GM18508 (cell line): ENCODE measurements around the gene CLIP1.
"Not testable (repeated sequence)": the region's sequence is repeated elsewhere in the genome, so short reads cannot be mapped to it uniquely, and the experiment has no call there.

Experiments
- ATAC-seq: cut with Tn5 transposase; IDR thresholded peaks from one replicate; pipeline ENCODE4 v1.9.1; 2021; ENCODE audit warnings: moderate number of reproducible peaks; ENCODE audit not compliant: insufficient read depth, unreplicated experiment

The CLIP1 gene

GRCh38 chr12:122266230-122266901 lies 156.1 kb downstream of the CLIP1 start, which contains the start of gene VPS33A:
VPS33A (minus strand) TSS chr12:122266494; CDS start chr12:122266408, 86 bp downstream.
- peak; percentile 71 for ATAC-seq

GRCh38 chr12:122265886-122266229 lies 156.6 kb downstream of the CLIP1 start:
- ATAC-seq, result peak; percentile 19

GRCh38 chr12:122265476-122265875 lies 157.0 kb downstream of the CLIP1 start:
- ATAC-seq, result no peak

- not testable (repeated sequence) for ATAC-seq
Measured at GRCh38 chr12:122260735-122261134, 161.7 kb downstream of the CLIP1 start.

- ATAC-seq, result not testable (repeated sequence)
Measured at GRCh38 chr12:122258939-122259338, 163.5 kb downstream of the CLIP1 start.

GRCh38 chr12:122258462-122258861 lies 164.0 kb downstream of the CLIP1 start:
- not testable (repeated sequence) for ATAC-seq

- no peak for ATAC-seq
Measured at GRCh38 chr12:122250536-122250935, 171.9 kb downstream of the CLIP1 start.

- no peak for ATAC-seq
Measured at GRCh38 chr12:122250047-122250446, 172.4 kb downstream of the CLIP1 start.

GRCh38 chr12:122245553-122245952 lies 176.9 kb downstream of the CLIP1 start:
- no peak for ATAC-seq

- no peak for ATAC-seq
Measured at GRCh38 chr12:122244565-122245371, 177.7 kb downstream of the CLIP1 start.

- no peak for ATAC-seq
Measured at GRCh38 chr12:122243965-122244364, 178.5 kb downstream of the CLIP1 start.

GRCh38 chr12:122238861-122239260 lies 183.6 kb downstream of the CLIP1 start:
- no peak for ATAC-seq

- no peak for ATAC-seq
Measured at GRCh38 chr12:122235741-122236140, 186.7 kb downstream of the CLIP1 start.

GRCh38 chr12:122232691-122233090 lies 189.8 kb downstream of the CLIP1 start:
- no peak for ATAC-seq

GRCh38 chr12:122230798-122231197 lies 191.7 kb downstream of the CLIP1 start:
- no peak for ATAC-seq

GRCh38 chr12:122228092-122228491 lies 194.4 kb downstream of the CLIP1 start:
- ATAC-seq, result no peak

- ATAC-seq, result no peak
Measured at GRCh38 chr12:122227341-122227740, 195.1 kb downstream of the CLIP1 start.

- ATAC-seq, result no peak
Measured at GRCh38 chr12:122226366-122227125, 195.9 kb downstream of the CLIP1 start.

- ATAC-seq, result peak; percentile 71
Measured at GRCh38 chr12:122225683-122226365, 196.6 kb downstream of the CLIP1 start, which contains the start of gene DIABLO. DIABLO (minus strand) TSS chr12:122226052; CDS start chr12:122226014, 38 bp downstream.
